Measurements from ENCODE around the gene TSPAN3.

- TF ChIP-seq CTCF (IDR thresholded peaks at IDR 0.05) (no peak), POLR2A (IDR thresholded peaks at IDR 0.05) (no peak)
These were observed 49.0 kb downstream of the TSPAN3 start for GRCh38 chr15:77021803-77022381.
